ENCODE results near the gene SLC13A2.

Gene SLC13A2

DNA sequence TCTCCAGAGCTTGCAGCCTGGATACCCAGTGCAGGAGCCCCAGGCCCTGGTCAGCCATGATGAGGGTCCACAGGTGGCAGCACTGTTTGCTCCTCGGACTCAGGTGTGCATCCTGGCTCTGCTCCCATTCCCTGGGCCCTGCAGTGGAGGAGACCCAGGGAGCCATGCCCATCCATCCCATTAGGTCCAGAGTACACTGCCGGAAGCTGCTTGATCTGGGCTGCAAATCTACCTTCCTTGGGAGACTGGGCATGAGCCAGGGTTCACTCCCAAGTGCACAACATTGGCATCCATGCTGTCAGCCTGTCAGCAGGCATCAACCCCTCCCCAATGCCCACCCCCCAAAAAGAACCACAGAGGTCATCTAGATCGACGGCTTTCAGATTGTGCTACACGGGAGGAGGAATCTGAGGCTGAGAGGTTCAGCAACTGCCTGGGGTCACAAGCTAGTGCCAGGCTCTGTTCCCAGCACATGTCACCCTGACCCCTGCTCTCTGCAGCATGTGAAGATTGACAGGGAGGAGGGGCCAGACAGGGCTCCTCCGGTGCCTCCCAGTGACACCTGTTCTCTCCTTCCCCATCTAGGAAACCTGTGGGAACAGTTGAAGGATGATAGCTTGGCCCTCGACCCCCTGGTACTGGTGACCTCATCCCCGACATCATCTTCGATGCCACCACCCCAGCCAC lies 63.2 kb downstream of the SLC13A2 start:
- H3K9me3 ChIP-seq (ENCODE audit: low read depth, low read length), result no peaks in the 10 kb centered on the region
- DNase-seq (ENCODE audit: low read depth, low spot score), result no peak
- TF ChIP-seq EZH2 (IDR thresholded peaks at IDR 0.05), result no peak
- TF ChIP-seq FOXP2 (optimal IDR thresholded peaks at IDR 0.05; ENCODE audit: control extremely low read depth, extremely low read length, insufficient read depth), result no peak
- no peak for TF ChIP-seq POLR2AphosphoS5 (IDR thresholded peaks at IDR 0.05; ENCODE audit: borderline replicate concordance, low read depth, low read length)
- H3K27ac ChIP-seq, result no peak overlapping the region
- H3K9ac ChIP-seq (ENCODE audit: insufficient read length), result no peak overlapping the region
- no peak overlapping the region for H3K4me3 ChIP-seq
- no peaks in the 10 kb centered on the region for H3K36me3 ChIP-seq (ENCODE audit: insufficient read depth, low read length)

DNA sequence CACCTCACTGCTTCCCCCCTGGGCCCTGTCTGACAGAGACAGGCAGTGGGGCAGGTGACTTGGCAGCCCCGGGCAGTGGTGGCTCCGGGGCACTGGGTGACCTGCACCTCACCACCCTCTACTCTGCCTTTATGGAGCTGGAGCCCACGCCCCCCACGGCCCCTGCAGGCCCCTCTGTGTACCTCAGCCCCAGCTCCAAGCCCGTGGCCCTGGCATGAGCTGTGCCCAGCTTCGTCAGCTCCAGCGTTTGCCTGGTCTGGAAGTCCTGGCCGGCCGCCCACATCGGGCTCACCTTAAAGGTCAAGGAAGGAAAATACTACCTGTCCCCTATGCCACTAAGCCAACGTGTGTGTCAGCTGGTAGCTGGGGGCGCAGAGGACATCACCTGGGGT lies 63.8 kb downstream of the SLC13A2 start:
- Histone ChIP-seq H3K27ac (no peak overlapping the region), H3K36me3 (ENCODE audit: insufficient read depth, low read length) (no peaks in the 10 kb centered on the region), H3K9me3 (ENCODE audit: low read depth, low read length) (no peaks in the 10 kb centered on the region), H3K4me3 (no peak overlapping the region), H3K9ac (ENCODE audit: insufficient read length) (no peak overlapping the region)
- no peak for DNase-seq (ENCODE audit: low read depth, low spot score)
- TF ChIP-seq POLR2AphosphoS5 (IDR thresholded peaks at IDR 0.05; ENCODE audit: borderline replicate concordance, low read depth, low read length) (no peak), EZH2 (IDR thresholded peaks at IDR 0.05) (no peak), FOXP2 (optimal IDR thresholded peaks at IDR 0.05; ENCODE audit: control extremely low read depth, extremely low read length, insufficient read depth) (no peak)

DNA sequence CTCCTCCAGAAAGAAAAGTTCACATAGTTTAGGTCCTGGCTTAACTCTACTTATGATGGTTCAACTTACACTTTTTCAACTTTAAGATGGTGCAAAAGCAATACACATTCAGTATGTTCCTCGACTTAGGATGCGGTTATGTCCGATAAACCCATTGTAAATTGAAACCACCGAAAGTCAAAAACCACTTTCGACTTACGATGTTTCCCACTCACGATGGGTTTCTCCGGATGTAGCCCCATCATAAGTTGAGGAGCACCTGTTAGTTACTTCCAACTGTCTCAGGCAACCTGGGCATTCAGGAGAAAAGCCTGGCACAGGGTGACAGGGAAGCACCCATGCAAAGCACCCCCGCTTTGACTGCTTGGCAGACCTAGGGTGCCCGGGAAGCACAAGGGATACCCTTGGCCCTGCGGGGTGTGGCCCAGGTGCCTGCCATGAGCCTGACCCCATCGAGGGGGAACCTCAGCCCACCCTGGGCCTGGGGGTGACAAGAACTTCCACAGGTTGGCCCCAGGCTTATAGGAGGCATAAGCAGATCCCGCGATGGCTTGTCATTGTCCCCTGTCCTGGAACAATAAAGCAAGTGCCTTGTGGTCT lies 65.0 kb downstream of the SLC13A2 start:
- TF ChIP-seq FOXP2 (optimal IDR thresholded peaks at IDR 0.05; ENCODE audit: control extremely low read depth, extremely low read length, insufficient read depth) (no peak), EZH2 (IDR thresholded peaks at IDR 0.05) (no peak), POLR2AphosphoS5 (IDR thresholded peaks at IDR 0.05; ENCODE audit: borderline replicate concordance, low read depth, low read length) (no peak)
- no peak for DNase-seq (ENCODE audit: low read depth, low spot score)

DNA sequence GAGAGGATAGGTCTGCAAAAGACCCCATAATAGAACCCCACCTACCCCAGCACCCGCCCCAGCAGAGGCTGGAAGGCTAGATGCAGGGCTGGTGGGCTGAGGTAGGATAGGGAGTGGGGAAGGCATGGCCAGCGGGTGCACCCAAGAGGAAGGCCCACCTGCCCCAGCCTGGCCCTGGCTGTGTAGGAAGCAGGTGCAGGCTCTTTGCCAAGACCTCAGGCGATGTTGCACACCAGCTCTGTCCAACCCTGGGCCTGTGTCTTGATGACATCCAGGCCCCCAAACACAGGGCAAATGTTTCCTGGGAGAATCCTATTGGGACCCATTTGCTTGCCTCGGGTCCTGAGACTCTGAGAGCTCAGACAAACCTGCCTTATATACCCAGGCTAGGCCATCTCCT lies 66.8 kb downstream of the SLC13A2 start:
- no peak overlapping the region for H3K9ac ChIP-seq (ENCODE audit: insufficient read length)
- no peaks in the 10 kb centered on the region for H3K9me3 ChIP-seq (ENCODE audit: low read depth, low read length)
- TF ChIP-seq FOXP2 (optimal IDR thresholded peaks at IDR 0.05; ENCODE audit: control extremely low read depth, extremely low read length, insufficient read depth) (no peak), POLR2AphosphoS5 (IDR thresholded peaks at IDR 0.05; ENCODE audit: borderline replicate concordance, low read depth, low read length) (no peak), EZH2 (IDR thresholded peaks at IDR 0.05) (no peak)
- no peak overlapping the region for H3K27ac ChIP-seq
- H3K36me3 ChIP-seq (ENCODE audit: insufficient read depth, low read length), result no peaks in the 10 kb centered on the region
- DNase-seq (ENCODE audit: low read depth, low spot score), result no peak
- no peak overlapping the region for H3K4me3 ChIP-seq

More for the DNA sequence above, 65.0 kb downstream of the SLC13A2 start:
- Histone ChIP-seq H3K27ac (no peak overlapping the region), H3K9me3 (ENCODE audit: low read depth, low read length) (no peaks in the 10 kb centered on the region), H3K4me3 (no peak overlapping the region), H3K9ac (ENCODE audit: insufficient read length) (no peak overlapping the region), H3K36me3 (ENCODE audit: insufficient read depth, low read length) (no peaks in the 10 kb centered on the region)

GRCh38 chr17:28541439-28541838 lies 68.0 kb downstream of the SLC13A2 start:
- Histone ChIP-seq H3K9ac (ENCODE audit: insufficient read length) (no peak overlapping the region), H3K9me3 (ENCODE audit: low read depth, low read length) (no peaks in the 10 kb centered on the region), H3K4me3 (no peak overlapping the region), H3K27ac (no peak overlapping the region), H3K36me3 (ENCODE audit: insufficient read depth, low read length) (no peaks in the 10 kb centered on the region)
- TF ChIP-seq EZH2 (IDR thresholded peaks at IDR 0.05) (no peak), POLR2AphosphoS5 (IDR thresholded peaks at IDR 0.05; ENCODE audit: borderline replicate concordance, low read depth, low read length) (no peak), FOXP2 (optimal IDR thresholded peaks at IDR 0.05; ENCODE audit: control extremely low read depth, extremely low read length, insufficient read depth) (no peak)
- DNase-seq (ENCODE audit: low read depth, low spot score), result no peak

DNA sequence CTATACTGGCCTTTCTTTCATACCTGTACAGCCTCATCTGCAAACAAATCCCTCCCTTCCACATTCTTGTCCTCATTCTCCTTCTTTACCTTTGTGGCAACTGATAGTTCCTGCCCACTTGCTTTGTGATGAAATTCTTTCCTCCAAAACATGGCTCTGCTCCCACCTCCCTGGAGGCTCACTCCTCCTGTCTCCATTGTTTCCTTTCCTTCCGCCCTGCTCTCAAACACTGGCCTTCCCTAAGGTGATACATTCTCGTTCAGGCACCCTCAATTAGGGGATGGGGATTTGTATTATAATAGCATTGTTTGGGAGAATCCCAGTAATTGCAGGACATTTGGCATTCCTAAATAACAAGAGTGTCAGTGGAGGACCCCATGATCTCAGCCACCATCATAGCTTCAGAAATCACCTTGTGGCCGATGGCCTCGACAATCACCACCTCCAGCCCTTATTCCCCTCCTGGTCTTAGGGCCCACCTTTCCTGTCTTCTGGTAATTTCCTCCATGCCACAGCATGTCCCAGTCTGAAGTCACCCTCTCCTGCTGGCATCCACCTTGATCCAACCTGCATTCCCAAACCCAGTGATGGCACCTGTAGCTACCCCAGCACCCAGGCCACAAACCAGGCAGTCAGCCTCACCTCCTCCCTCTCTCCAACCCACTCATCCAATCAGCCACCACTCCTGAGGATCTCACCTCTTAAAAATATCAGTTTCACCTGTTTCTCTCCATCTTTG lies 71.1 kb downstream of the SLC13A2 start:
- no peak overlapping the region for H3K9ac ChIP-seq (ENCODE audit: insufficient read length)
- no peaks in the 10 kb centered on the region; the same call in 1 of the 2 replicates for H3K36me3 ChIP-seq (ENCODE audit: insufficient read depth, low read length)
- H3K9me3 ChIP-seq (ENCODE audit: low read depth, low read length), result no peaks in the 10 kb centered on the region
- no peak overlapping the region for H3K4me3 ChIP-seq
- no peak overlapping the region for H3K27ac ChIP-seq
- no peak for DNase-seq (ENCODE audit: low read depth, low spot score)
- TF ChIP-seq EZH2 (IDR thresholded peaks at IDR 0.05), result no peak
- TF ChIP-seq POLR2AphosphoS5 (IDR thresholded peaks at IDR 0.05; ENCODE audit: borderline replicate concordance, low read depth, low read length), result no peak
- no peak for TF ChIP-seq FOXP2 (optimal IDR thresholded peaks at IDR 0.05; ENCODE audit: control extremely low read depth, extremely low read length, insufficient read depth)

GRCh38 chr17:28545141-28545503 lies 71.7 kb downstream of the SLC13A2 start:
- DNase-seq (ENCODE audit: low read depth, low spot score), result no peak
- Histone ChIP-seq H3K4me3 (no peak overlapping the region), H3K9me3 (ENCODE audit: low read depth, low read length) (no peaks in the 10 kb centered on the region), H3K36me3 (ENCODE audit: insufficient read depth, low read length) (no peaks in the 10 kb centered on the region; the same call in 1 of the 2 replicates), H3K27ac (no peak overlapping the region), H3K9ac (ENCODE audit: insufficient read length) (no peak overlapping the region)
- TF ChIP-seq EZH2 (IDR thresholded peaks at IDR 0.05), result no peak
- no peak for TF ChIP-seq FOXP2 (optimal IDR thresholded peaks at IDR 0.05; ENCODE audit: control extremely low read depth, extremely low read length, insufficient read depth)
- TF ChIP-seq POLR2AphosphoS5 (IDR thresholded peaks at IDR 0.05; ENCODE audit: borderline replicate concordance, low read depth, low read length), result no peak

GRCh38 chr17:28545787-28546415 lies 72.5 kb downstream of the SLC13A2 start:
- Histone ChIP-seq H3K9me3 (ENCODE audit: low read depth, low read length) (no peaks in the 10 kb centered on the region), H3K4me3 (no peak overlapping the region), H3K9ac (ENCODE audit: insufficient read length) (no peak overlapping the region), H3K27ac (no peak overlapping the region), H3K36me3 (ENCODE audit: insufficient read depth, low read length) (no peaks in the 10 kb centered on the region; the same call in 1 of the 2 replicates)
- TF ChIP-seq POLR2AphosphoS5 (IDR thresholded peaks at IDR 0.05; ENCODE audit: borderline replicate concordance, low read depth, low read length) (no peak), EZH2 (IDR thresholded peaks at IDR 0.05) (no peak), FOXP2 (optimal IDR thresholded peaks at IDR 0.05; ENCODE audit: control extremely low read depth, extremely low read length, insufficient read depth) (no peak)
- DNase-seq (ENCODE audit: low read depth, low spot score), result no peak
